H1 (cell line): ENCODE results near the gene OR5B21. TPM values are rescaled to one million over a fixed set of nuclear protein-coding genes. Genes with fewer than 3 reads are reported as not detected.

Experiments used
- CTCF ChIA-PET: fragments of 300-600 bp; sonication (Branson Sonifier 250); formaldehyde crosslinking; loops from one replicate; lab custom pipeline; 2021; ENCODE audit not compliant: partially characterized antibody; lab: Charles Lee
- POLR2A ChIA-PET: fragments of 300-600 bp; sonication (Branson Sonifier 250); formaldehyde crosslinking; loops from one replicate; lab custom pipeline; 2021; ENCODE audit warnings: inconsistent platforms; ENCODE audit not compliant: partially characterized antibody; lab: Charles Lee
- DNase-seq, 2 experiments: peaks; one replicate each; pipeline versions ENCODE4 v3.0.0 to v3.0.0-alpha.2; 2010 to 2022; ENCODE audit warnings: low spot score in 2 of 2, low read depth in 1 of 2, mixed read lengths in 1 of 2
- FAIRE-seq: peaks from 2 replicates; lab custom pipeline; 2011; peaks lifted over from hg19 to GRCh38; lab: Jason Lieb, UNC
- H2AFZ ChIP-seq: 2 replicates; pipeline ENCODE4 v1.8.1; 2012; ENCODE audit warnings: low read length, inconsistent platforms
- H2AK5ac ChIP-seq: 2 replicates; pipeline ENCODE4 v1.6.1; 2013; ENCODE audit warnings: low read depth, low read length
- H2BK120ac ChIP-seq: replicated peaks from 2 replicates; pipeline ENCODE3; 2013; ENCODE audit warnings: low read depth, low read length, inconsistent platforms
- H2BK12ac ChIP-seq: 2 replicates; pipeline ENCODE4 v1.6.1; 2013; ENCODE audit warnings: low read depth, low read length
- H2BK15ac ChIP-seq: 2 replicates; pipeline ENCODE4 v1.6.1; 2013; ENCODE audit warnings: low read length
- H2BK20ac ChIP-seq: 2 replicates; pipeline ENCODE4 v1.6.1; 2013; ENCODE audit warnings: low read length
- H2BK5ac ChIP-seq: 2 replicates; pipeline ENCODE4 v1.6.1; 2013; ENCODE audit warnings: low read depth, low read length
- H3K14ac ChIP-seq: 2 replicates; pipeline ENCODE4 v1.6.1; 2013; ENCODE audit warnings: inconsistent platforms; ENCODE audit not compliant: insufficient read length
- H3K18ac ChIP-seq: 2 replicates; pipeline ENCODE4 v1.6.1; 2013; ENCODE audit warnings: low read length; ENCODE audit errors: extremely low read depth
- H3K23ac ChIP-seq: 2 replicates; pipeline ENCODE4 v1.6.1; 2013; ENCODE audit warnings: inconsistent platforms; ENCODE audit not compliant: insufficient read length
- H3K23me2 ChIP-seq: 2 replicates; pipeline ENCODE4 v1.6.1; 2013; ENCODE audit warnings: low read depth, low read length
- H3K27ac ChIP-seq: 2 replicates; pipeline ENCODE4 v1.6.1; 2011; ENCODE audit warnings: low read depth, low read length, inconsistent platforms
- H3K27me3 ChIP-seq, 4 experiments: replicated peaks in 1 of 4; 1 replicate in 1 of 4; 2 replicates in 3 of 4; pipeline versions ENCODE4 v1.6.1 to v1.8.1; 2011 to 2013; ENCODE audit warnings: low read length in 3 of 4, mild to moderate bottlenecking in 3 of 4, inconsistent platforms in 2 of 4, mixed read lengths in 2 of 4, moderate library complexity in 1 of 4; ENCODE audit not compliant: control insufficient read depth in 3 of 4, insufficient read depth in 3 of 4; ENCODE audit errors: extremely low read depth in 1 of 4
- H3K36me3 ChIP-seq, 4 experiments: 2 replicates each; pipeline versions ENCODE4 v1.6.1 to v1.8.1; 2011 to 2013; ENCODE audit warnings: mild to moderate bottlenecking in 4 of 4, low read length in 3 of 4, moderate library complexity in 2 of 4, control low read depth in 1 of 4, inconsistent platforms in 1 of 4; ENCODE audit not compliant: insufficient read depth in 4 of 4, control insufficient read depth in 2 of 4
- H3K4ac ChIP-seq: replicated peaks from 2 replicates; pipeline ENCODE3; 2013; ENCODE audit warnings: low read length, low read depth, mixed read lengths, inconsistent platforms; ENCODE audit not compliant: insufficient read length
- H3K4me1 ChIP-seq, 4 experiments: replicated peaks in 1 of 4; 1 replicate in 1 of 4; 2 replicates in 3 of 4; pipeline versions ENCODE4 v1.6.1 to v1.8.1; 2011 to 2013; ENCODE audit warnings: low read length in 3 of 4, inconsistent platforms in 2 of 4, mixed read lengths in 1 of 4; ENCODE audit not compliant: insufficient read depth in 4 of 4, control insufficient read depth in 3 of 4
- H3K4me2 ChIP-seq, 2 experiments: 2 replicates each; pipeline versions ENCODE4 v1.6.1 to v1.8.1; 2011 to 2013; ENCODE audit warnings: low read depth in 2 of 2, low read length in 2 of 2, control low read depth in 1 of 2, inconsistent platforms in 1 of 2, mild to moderate bottlenecking in 1 of 2; ENCODE audit not compliant: insufficient read depth in 1 of 2
- H3K4me3 ChIP-seq, 4 experiments: fragments of 200-600, 300-600 bp in 1 of 4; sonication (generic), shearing (Covaris generic), sonication (Bioruptor Twin) in 1 of 4; 2 replicates each; pipeline versions ENCODE4 v1.5.1 to v1.8.1; 2011 to 2016; ENCODE audit warnings: low read length in 4 of 4, low read depth in 3 of 4, control low read depth in 2 of 4, inconsistent platforms in 2 of 4, mild to moderate bottlenecking in 2 of 4, mixed read lengths in 1 of 4, moderate library complexity in 1 of 4; ENCODE audit not compliant: insufficient read depth in 2 of 4; ENCODE audit errors: extremely low read depth in 1 of 4
- H3K56ac ChIP-seq: replicated peaks from 2 replicates; pipeline ENCODE3; 2013; ENCODE audit warnings: low read depth, mild to moderate bottlenecking, mixed read lengths, low read length, inconsistent platforms; ENCODE audit not compliant: insufficient read length
- H3K79me1 ChIP-seq: 2 replicates; pipeline ENCODE4 v1.6.1; 2013; ENCODE audit warnings: low read depth, low read length, control low read depth
- H3K79me2 ChIP-seq, 2 experiments: 2 replicates each; pipeline versions ENCODE4 v1.6.1 to v1.8.1; 2012 to 2013; ENCODE audit warnings: low read length in 2 of 2, mild to moderate bottlenecking in 2 of 2, inconsistent platforms in 1 of 2; ENCODE audit not compliant: insufficient read depth in 2 of 2, control insufficient read depth in 1 of 2
- H3K9ac ChIP-seq, 4 experiments: replicated peaks in 1 of 4; 1 replicate in 1 of 4; 2 replicates in 3 of 4; pipeline versions ENCODE4 v1.6.1 to v1.8.1; 2011 to 2013; ENCODE audit warnings: low read depth in 3 of 4, low read length in 3 of 4, control low read depth in 2 of 4, mild to moderate bottlenecking in 2 of 4, moderate library complexity in 2 of 4, inconsistent platforms in 1 of 4; ENCODE audit errors: extremely low read depth in 1 of 4
- H3K9me3 ChIP-seq, 2 experiments: 2 replicates each; pipeline versions ENCODE4 v1.6.1 to v1.8.1; 2012 to 2013; ENCODE audit warnings: mild to moderate bottlenecking in 2 of 2, moderate library complexity in 2 of 2, control low read depth in 1 of 2, inconsistent platforms in 1 of 2, low read depth in 1 of 2, low read length in 1 of 2, mixed read lengths in 1 of 2; ENCODE audit not compliant: insufficient read depth in 2 of 2
- H4K20me1 ChIP-seq, 2 experiments: replicated peaks in 1 of 2; 2 replicates each; pipeline versions ENCODE3 to v1.8.1; 2011 to 2013; ENCODE audit warnings: inconsistent platforms in 2 of 2, low read length in 2 of 2, mild to moderate bottlenecking in 1 of 2; ENCODE audit not compliant: insufficient read depth in 2 of 2, control insufficient read depth in 1 of 2
- H4K5ac ChIP-seq: 2 replicates; pipeline ENCODE4 v1.6.1; 2013; ENCODE audit warnings: low read length, low read depth, mixed read lengths, inconsistent platforms; ENCODE audit not compliant: insufficient read length
- H4K8ac ChIP-seq: 2 replicates; pipeline ENCODE4 v1.8.0; 2013; ENCODE audit warnings: mild to moderate bottlenecking, moderate library complexity, low read length, inconsistent platforms; ENCODE audit not compliant: insufficient read depth; ENCODE audit errors: extremely low read depth
- H4K91ac ChIP-seq: replicated peaks from 2 replicates; pipeline ENCODE3; 2013; ENCODE audit warnings: low read length, mixed read lengths, inconsistent platforms; ENCODE audit not compliant: insufficient read length
- FOSL1 ChIP-seq: IDR thresholded peaks from 2 replicates; pipeline ENCODE4 v1.6.1; 2011; ENCODE audit warnings: mild to moderate bottlenecking, low read depth, low read length, moderate library complexity; ENCODE audit not compliant: insufficient read depth
- MAFK ChIP-seq: IDR thresholded peaks from 2 replicates; pipeline ENCODE4 v1.6.1; 2012; ENCODE audit warnings: low read depth, mild to moderate bottlenecking, improper control_type of control experiment, low read length
- PHF8 ChIP-seq: fragments of 200-600 bp; sonication (generic); conservative IDR thresholded peaks from 2 replicates; pipeline ENCODE4 v1.7.1; 2012; ENCODE audit warnings: low read depth, mild to moderate bottlenecking, inconsistent platforms, low read length, moderate library complexity
- POLR2A ChIP-seq, 2 experiments: IDR thresholded peaks; 1 replicate in 1 of 2; 2 replicates in 1 of 2; pipeline ENCODE4 v1.6.1; 2011; ENCODE audit warnings: low read depth in 2 of 2, low read length in 2 of 2, mild to moderate bottlenecking in 2 of 2; ENCODE audit errors: control extremely low read depth in 1 of 2
- RXRA ChIP-seq: IDR thresholded peaks from 2 replicates; pipeline ENCODE4 v1.6.1; 2011; ENCODE audit warnings: low read depth, mild to moderate bottlenecking, low read length, moderate library complexity; ENCODE audit not compliant: insufficient read depth
- TAF1 ChIP-seq: IDR thresholded peaks from 2 replicates; pipeline ENCODE4 v1.6.1; 2011; ENCODE audit warnings: mild to moderate bottlenecking, low read depth, low read length
- TCF12 ChIP-seq: IDR thresholded peaks from 2 replicates; pipeline ENCODE4 v1.6.1; 2011; ENCODE audit warnings: low read depth, mild to moderate bottlenecking, low read length
- polyA plus RNA-seq, 7 experiments: library from polyadenylated mRNA; depleted of rRNA in 3 of 7; stranded (reverse) in 5 of 7; unstranded in 2 of 7; fragments of >200 nt in 5 of 7; fragments of 200-250 nt in 2 of 7; gene quantifications; 1 replicate in 5 of 7; 2 replicates in 1 of 7; 4 replicates in 1 of 7; pipeline versions ENCODE4 v1.2.1 to v1.2.3, GENCODE V29; 2011 to 2013; ENCODE audit warnings: missing spikeins in 2 of 7, mixed read lengths in 2 of 7
- total RNA-seq: library from RNA; stranded (reverse); fragmentation: NEBNext Ultra II Directional; extraction: Animal tissue kit (Norgen Biotek cat#: 25700); gene quantifications from 2 replicates; pipeline ENCODE4 v1.2.1, GENCODE V29; 2021
- TF ChIP-seq, protein P1 (sequence below): IDR thresholded peaks from 2 replicates; pipeline ENCODE4 v1.6.1; 2012; ENCODE audit warnings: inconsistent platforms
- TF ChIP-seq, protein P2 (sequence below): IDR thresholded peaks from 2 replicates; pipeline ENCODE4 v1.6.1; 2011; ENCODE audit warnings: low read depth, mild to moderate bottlenecking, low read length; ENCODE audit not compliant: insufficient read depth

Gene OR5B21
- total and polyA plus RNA-seq, 2 of the 8 experiments (the other 6 are each of a cell fraction or from before 2014, with no cell fraction given): not detected

DNA sequence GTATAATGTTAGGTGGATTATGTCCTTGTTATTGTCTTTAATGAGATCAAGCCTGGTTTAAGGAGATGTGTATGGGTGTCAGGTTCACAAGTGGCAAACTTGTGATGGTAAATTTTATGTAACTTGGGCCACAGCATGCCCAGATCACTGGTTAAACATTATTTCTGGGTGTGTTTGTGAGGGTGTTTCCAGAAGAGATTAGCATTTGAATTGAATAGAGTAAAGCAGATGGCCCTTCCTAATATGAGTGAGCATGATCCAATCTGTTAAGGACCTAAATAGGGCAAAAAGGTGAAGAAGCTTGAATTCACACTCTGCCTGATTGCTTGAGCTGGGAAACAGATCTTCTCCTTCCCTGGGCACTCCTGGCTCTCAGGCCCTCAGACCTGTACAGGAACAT is 20.7 kb downstream of the OR5B21 start:
- FAIRE-seq: no peak

More for the DNA sequence above, 20.7 kb downstream of the OR5B21 start:
- H3K18ac ChIP-seq: no peak overlapping the region
- no peak overlapping the region for H3K27ac ChIP-seq
- H2AK5ac ChIP-seq: no peak overlapping the region
- H3K23ac ChIP-seq: no peak overlapping the region
- no peaks in the 10 kb centered on the region for H3K27me3 ChIP-seq
- H3K23me2 ChIP-seq: no peaks in the 10 kb centered on the region
- no peak overlapping the region for H3K4ac ChIP-seq
- no peaks in the 10 kb centered on the region for H3K36me3 ChIP-seq
- no peak overlapping the region for H2BK12ac ChIP-seq
- no peak overlapping the region for H2BK5ac ChIP-seq
- DNase-seq: no peak
- H3K4me2 ChIP-seq: no peak overlapping the region
- CTCF ChIA-PET: no interaction called here
- no peaks in the 10 kb centered on the region for H4K20me1 ChIP-seq
- no peaks in the 10 kb centered on the region for H3K79me2 ChIP-seq
- H3K9me3 ChIP-seq: peaks cover 0 to 2% of the 10 kb centered on the region in 2 experiments; a peak in 1 of 4 replicates
- no peak overlapping the region for H3K9ac ChIP-seq
- H3K14ac ChIP-seq: no peak overlapping the region
- no peak overlapping the region for H3K56ac ChIP-seq
- no peak overlapping the region for H4K5ac ChIP-seq
- POLR2A ChIA-PET: no interaction called here
- no peaks in the 10 kb centered on the region for H3K4me1 ChIP-seq
- H3K4me3 ChIP-seq: no peak overlapping the region
- H2BK20ac ChIP-seq: no peak overlapping the region
- H3K79me1 ChIP-seq: no peaks in the 10 kb centered on the region
- H2BK120ac ChIP-seq: no peak overlapping the region
- TF ChIP-seq, protein P1, sequence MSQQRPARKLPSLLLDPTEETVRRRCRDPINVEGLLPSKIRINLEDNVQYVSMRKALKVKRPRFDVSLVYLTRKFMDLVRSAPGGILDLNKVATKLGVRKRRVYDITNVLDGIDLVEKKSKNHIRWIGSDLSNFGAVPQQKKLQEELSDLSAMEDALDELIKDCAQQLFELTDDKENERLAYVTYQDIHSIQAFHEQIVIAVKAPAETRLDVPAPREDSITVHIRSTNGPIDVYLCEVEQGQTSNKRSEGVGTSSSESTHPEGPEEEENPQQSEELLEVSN: no peak
- TF ChIP-seq MAFK: no peak
- TF ChIP-seq TCF12: no peak
- no peak for TF ChIP-seq RXRA
- TF ChIP-seq FOSL1: no peak
- TF ChIP-seq PHF8: no peak
- TF ChIP-seq TAF1: no peak
- TF ChIP-seq, protein P2, sequence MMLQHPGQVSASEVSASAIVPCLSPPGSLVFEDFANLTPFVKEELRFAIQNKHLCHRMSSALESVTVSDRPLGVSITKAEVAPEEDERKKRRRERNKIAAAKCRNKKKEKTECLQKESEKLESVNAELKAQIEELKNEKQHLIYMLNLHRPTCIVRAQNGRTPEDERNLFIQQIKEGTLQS: no peak
- TF ChIP-seq POLR2A (IDR thresholded peaks at IDR 0.05; ENCODE audit: control extremely low read depth in 1 of 2, low read depth in 2 of 2, low read length in 2 of 2): no peak
- H4K91ac ChIP-seq: no peak overlapping the region
- no peak overlapping the region for H4K8ac ChIP-seq
- no peak overlapping the region for H2AFZ ChIP-seq
- H2BK15ac ChIP-seq: no peak overlapping the region
